Measurements from ENCODE around the gene HPD. TPM values are rescaled to one million over a fixed set of nuclear protein-coding genes. Genes with fewer than 3 reads are reported as not detected.

The HPD gene
- total and polyA plus RNA-seq, 4 donors, result 3.1 to 14.4 (median 5.9) TPM

GRCh38 chr12:121796855-121797751 is 61.6 kb downstream of the HPD start:
- 4 to 6% methylated on average over 39 of the region's 39 CpGs for WGBS, 2 donors
- intact Hi-C loops (cut with DNase I), result loop anchor here in 1 of 2 donors (2.0 kb wide), 1 partner anchor 92 kb away; the partner anchor contains the start of gene PSMD9

GRCh38 chr12:121795034-121795968 is 63.4 kb downstream of the HPD start:
- Histone ChIP-seq H3K4me3 (ENCODE audit: low read length in 2 of 2) (no peak overlapping the region), H3K4me1 (ENCODE audit: control insufficient read depth in 1 of 2, insufficient read depth in 2 of 2, low read length in 2 of 2) (no peaks in the 10 kb centered on the region), H3K36me3 (ENCODE audit: control insufficient read depth in 1 of 2, insufficient read depth in 2 of 2, low read length in 1 of 2) (no peaks in the 10 kb centered on the region), H3K27ac (ENCODE audit: low read depth in 1 of 2, low read length in 2 of 2) (peak overlapping the region in 1 of 2 donors; percentile 34), H3K27me3 (ENCODE audit: control insufficient read depth in 1 of 2, insufficient read depth in 2 of 2, low read length in 1 of 2) (no peaks in the 10 kb centered on the region), H3K9me3 (ENCODE audit: control insufficient read depth, low read length) (no peaks in the 10 kb centered on the region)
- peak; percentile 80 for ATAC-seq (ENCODE audit: low FRiP score)
- WGBS, 2 donors, result 10 to 11% methylated on average over 13 to 15 of the region's 15 CpGs
- intact Hi-C loops (cut with DNase I), result loop anchor here (1.0 to 2.0 kb wide), 5 partner anchors 16 to 98 kb away; partner anchors contain the start of gene PSMD9 (in 1 of the 2)
- peak; percentile 92 to 97 for DNase-seq

More at GRCh38 chr12:121796855-121797751, 61.6 kb downstream of the HPD start:
- ATAC-seq (ENCODE audit: low FRiP score) (peak; percentile 70), DNase-seq (peak; percentile 97 to 98)
- Histone ChIP-seq H3K27me3 (ENCODE audit: control insufficient read depth in 1 of 2, insufficient read depth in 2 of 2, low read length in 1 of 2) (no peaks in the 10 kb centered on the region), H3K9me3 (ENCODE audit: control insufficient read depth, low read length) (no peaks in the 10 kb centered on the region), H3K36me3 (ENCODE audit: control insufficient read depth in 1 of 2, insufficient read depth in 2 of 2, low read length in 1 of 2) (no peaks in the 10 kb centered on the region), H3K4me1 (ENCODE audit: control insufficient read depth in 1 of 2, insufficient read depth in 2 of 2, low read length in 2 of 2) (no peaks in the 10 kb centered on the region), H3K4me3 (ENCODE audit: low read length in 2 of 2) (peak overlapping the region in 1 of 2 donors; percentile 23), H3K27ac (ENCODE audit: low read depth in 1 of 2, low read length in 2 of 2) (peak overlapping the region; percentile 47 to 54)

- Histone ChIP-seq H3K9me3 (ENCODE audit: control insufficient read depth, low read length) (no peaks in the 10 kb centered on the region), H3K4me1 (ENCODE audit: control insufficient read depth in 1 of 2, insufficient read depth in 2 of 2, low read length in 2 of 2) (no peaks in the 10 kb centered on the region), H3K36me3 (ENCODE audit: control insufficient read depth in 1 of 2, insufficient read depth in 2 of 2, low read length in 1 of 2) (no peaks in the 10 kb centered on the region), H3K4me3 (ENCODE audit: low read length in 2 of 2) (no peak overlapping the region), H3K27ac (ENCODE audit: low read depth in 1 of 2, low read length in 2 of 2) (peak overlapping the region in 1 of 2 donors; percentile 19), H3K27me3 (ENCODE audit: control insufficient read depth in 1 of 2, insufficient read depth in 2 of 2, low read length in 1 of 2) (no peaks in the 10 kb centered on the region)
- intact Hi-C loops (cut with DNase I), result loop anchor here (1.0 to 2.0 kb wide), 6 partner anchors 16 to 98 kb away; partner anchors contain the start of gene PSMD9 (in 1 of the 2)
- ATAC-seq (ENCODE audit: low FRiP score) (no peak), DNase-seq (peak in 1 of 2 donors; percentile 67)
- 0 to 1% methylated on average over 13 of the region's 13 CpGs for WGBS, 2 donors
Observed at GRCh38 chr12:121794534-121795033, 64.1 kb downstream of the HPD start.

GRCh38 chr12:121793838-121794533 is 64.7 kb downstream of the HPD start:
- 0 to 1% methylated on average over 58 to 59 of the region's 59 CpGs for WGBS, 2 donors
- intact Hi-C loops (cut with DNase I), result loop anchor here (1.0 to 2.0 kb wide), 5 partner anchors 17 to 97 kb away; partner anchors contain the start of gene PSMD9 (in 1 of the 2)
- Histone ChIP-seq H3K27me3 (ENCODE audit: control insufficient read depth in 1 of 2, insufficient read depth in 2 of 2, low read length in 1 of 2) (no peaks in the 10 kb centered on the region), H3K27ac (ENCODE audit: low read depth in 1 of 2, low read length in 2 of 2) (no peak overlapping the region), H3K9me3 (ENCODE audit: control insufficient read depth, low read length) (no peaks in the 10 kb centered on the region), H3K4me1 (ENCODE audit: control insufficient read depth in 1 of 2, insufficient read depth in 2 of 2, low read length in 2 of 2) (no peaks in the 10 kb centered on the region), H3K36me3 (ENCODE audit: control insufficient read depth in 1 of 2, insufficient read depth in 2 of 2, low read length in 1 of 2) (no peaks in the 10 kb centered on the region), H3K4me3 (ENCODE audit: low read length in 2 of 2) (peak overlapping the region in 1 of 2 donors; percentile 15)
- DNase-seq (peak; percentile 95 to 97), ATAC-seq (ENCODE audit: low FRiP score) (peak; percentile 90)

GRCh38 chr12:121793440-121793837 is 65.2 kb downstream of the HPD start, which contains the start of gene RHOF:
TSS of gene RHOF (minus strand) at chr12:121793688. CDS start at chr12:121793633, 55 bp downstream.
- ATAC-seq (ENCODE audit: low FRiP score) (no peak), DNase-seq (peak in 1 of 2 donors; percentile 64)

GRCh38 chr12:121792607-121793439 is 65.8 kb downstream of the HPD start:
- Histone ChIP-seq H3K27me3 (ENCODE audit: control insufficient read depth in 1 of 2, insufficient read depth in 2 of 2, low read length in 1 of 2) (no peaks in the 10 kb centered on the region), H3K4me1 (ENCODE audit: control insufficient read depth in 1 of 2, insufficient read depth in 2 of 2, low read length in 2 of 2) (no peaks in the 10 kb centered on the region), H3K36me3 (ENCODE audit: control insufficient read depth in 1 of 2, insufficient read depth in 2 of 2, low read length in 1 of 2) (no peaks in the 10 kb centered on the region), H3K4me3 (ENCODE audit: low read length in 2 of 2) (no peak overlapping the region), H3K9me3 (ENCODE audit: control insufficient read depth, low read length) (no peaks in the 10 kb centered on the region), H3K27ac (ENCODE audit: low read depth in 1 of 2, low read length in 2 of 2) (no peak overlapping the region)
- DNase-seq, result peak in 1 of 2 donors; percentile 67
- intact Hi-C loops (cut with DNase I), result no loop called here
- no peak for ATAC-seq (ENCODE audit: low FRiP score)
- 47 to 48% methylated on average over 46 to 48 of the region's 48 CpGs for WGBS, 2 donors

More at GRCh38 chr12:121793440-121793837, 65.2 kb downstream of the HPD start, which contains the start of gene RHOF:
- Histone ChIP-seq H3K27me3 (ENCODE audit: control insufficient read depth in 1 of 2, insufficient read depth in 2 of 2, low read length in 1 of 2) (no peaks in the 10 kb centered on the region), H3K4me3 (ENCODE audit: low read length in 2 of 2) (peak within 1 kb of the TSS in 1 of 2 donors; percentile 15), H3K27ac (ENCODE audit: low read depth in 1 of 2, low read length in 2 of 2) (peak within 1 kb of the TSS in 1 of 2 donors; percentile 19), H3K9me3 (ENCODE audit: control insufficient read depth, low read length) (no peaks in the 10 kb centered on the region), H3K36me3 (ENCODE audit: control insufficient read depth in 1 of 2, insufficient read depth in 2 of 2, low read length in 1 of 2) (no peaks in the 10 kb centered on the region), H3K4me1 (ENCODE audit: control insufficient read depth in 1 of 2, insufficient read depth in 2 of 2, low read length in 2 of 2) (no peaks in the 10 kb centered on the region)
- 1 to 6% methylated on average over 19 to 36 of the region's 36 CpGs for WGBS, 2 donors
- intact Hi-C loops (cut with DNase I), result no loop called here
